Endothelial cell of umbilical vein (primary cell): ENCODE measurements around the gene BAG2. TPM values are rescaled to one million over a fixed set of nuclear protein-coding genes. Genes with fewer than 3 reads are reported as not detected.

ENCODE experiments used
- BruUV-seq: library from RNA; stranded (reverse); fragments of 400-500 nt; replicated peaks from 2 replicates; lab custom pipeline; 2021; lab: Mats Ljungman, UMichigan
- CTCF ChIA-PET: fragments of 300-600, 350-600 bp; sonication (Branson Sonifier 250); formaldehyde crosslinking; loops from one replicate; lab custom pipeline; 2021; ENCODE audit warnings: antibody characterized with exemption, inconsistent platforms; lab: Charles Lee
- POLR2A ChIA-PET: fragments of 300-600, 350-600 bp; sonication (Branson Sonifier 250); formaldehyde crosslinking; loops from one replicate; lab custom pipeline; 2021; ENCODE audit warnings: antibody characterized with exemption, inconsistent platforms; lab: Charles Lee
- DNase-seq: peaks from one replicate; pipeline ENCODE4 v3.0.0-alpha.2; 2011; ENCODE audit warnings: low read depth, low spot score
- FAIRE-seq: peaks from 2 replicates; lab custom pipeline; 2011; peaks lifted over from hg19 to GRCh38; lab: Jason Lieb, UNC
- H2AFZ ChIP-seq: 2 replicates; pipeline ENCODE4 v1.6.0; 2012; ENCODE audit warnings: low read depth, low read length, control low read depth, inconsistent platforms
- H3K27ac ChIP-seq: 2 replicates; pipeline ENCODE4 v1.5.1; 2011; ENCODE audit warnings: low read depth, mild to moderate bottlenecking, control low read depth, low read length, moderate library complexity; ENCODE audit not compliant: insufficient read depth
- H3K27me3 ChIP-seq, 2 experiments: 2 replicates each; pipeline versions ENCODE4 v1.6.0 to v1.6.1; 2011; ENCODE audit warnings: low read length in 2 of 2, mixed read lengths in 1 of 2; ENCODE audit not compliant: control insufficient read depth in 2 of 2, insufficient read depth in 2 of 2
- H3K36me3 ChIP-seq, 2 experiments: 2 replicates in 1 of 2; 3 replicates in 1 of 2; pipeline ENCODE4 v1.5.1; 2011; ENCODE audit warnings: low read length in 2 of 2, mild to moderate bottlenecking in 1 of 2, moderate library complexity in 1 of 2; ENCODE audit not compliant: control insufficient read depth in 2 of 2, insufficient read depth in 2 of 2; ENCODE audit errors: extremely low read depth in 1 of 2
- H3K4me1 ChIP-seq: 3 replicates; pipeline ENCODE4 v1.5.1; 2011; ENCODE audit warnings: mild to moderate bottlenecking, low read length; ENCODE audit not compliant: control insufficient read depth, insufficient read depth; ENCODE audit errors: extremely low read depth
- H3K4me2 ChIP-seq: 2 replicates; pipeline ENCODE4 v1.6.1; 2011; ENCODE audit warnings: low read length, control low read depth, mixed read lengths; ENCODE audit not compliant: insufficient read depth
- H3K4me3 ChIP-seq, 3 experiments: fragments of 200-600 bp in 1 of 3; sonication (generic), shearing (Covaris generic) in 1 of 3; replicated peaks in 1 of 3; 2 replicates each; pipeline ENCODE4 v1.5.1; 2011 to 2016; ENCODE audit warnings: control low read depth in 3 of 3, low read length in 3 of 3, mild to moderate bottlenecking in 2 of 3, inconsistent platforms in 1 of 3, low read depth in 1 of 3, moderate library complexity in 1 of 3; ENCODE audit not compliant: insufficient read depth in 1 of 3
- H3K79me2 ChIP-seq: 2 replicates; pipeline ENCODE4 v1.6.0; 2012; ENCODE audit warnings: low read length, inconsistent platforms; ENCODE audit not compliant: control insufficient read depth, insufficient read depth
- H3K9ac ChIP-seq: replicated peaks from 2 replicates; pipeline ENCODE3; 2011; ENCODE audit warnings: low read length, control low read depth; ENCODE audit not compliant: insufficient read depth; ENCODE audit errors: extremely low read depth
- H3K9me1 ChIP-seq: replicated peaks from 3 replicates; pipeline ENCODE4 v1.6.0; 2011; ENCODE audit warnings: mild to moderate bottlenecking, low read length; ENCODE audit not compliant: control insufficient read depth, insufficient read depth; ENCODE audit errors: extremely low read depth
- H3K9me3 ChIP-seq: replicated peaks from 2 replicates; pipeline ENCODE4 v1.5.1; 2012; ENCODE audit warnings: low read length, inconsistent platforms; ENCODE audit not compliant: control insufficient read depth, insufficient read depth
- H4K20me1 ChIP-seq: replicated peaks from 2 replicates; pipeline ENCODE3; 2011; ENCODE audit warnings: mild to moderate bottlenecking, low read length; ENCODE audit not compliant: control insufficient read depth, insufficient read depth; ENCODE audit errors: extremely low read depth
- CTCF ChIP-seq, 2 donors: IDR thresholded peaks; 1 replicate in 1 of 2; 2 replicates in 1 of 2; pipeline ENCODE4 v1.5.1; 2011; ENCODE audit warnings: low read length in 2 of 2, mild to moderate bottlenecking in 2 of 2, moderate library complexity in 2 of 2, control low read depth in 1 of 2, inconsistent platforms in 1 of 2, low read depth in 1 of 2; ENCODE audit not compliant: insufficient read depth in 1 of 2; ENCODE audit errors: extremely low read depth in 1 of 2
- EZH2 ChIP-seq: IDR thresholded peaks from 2 replicates; pipeline ENCODE4 v1.6.1; 2012; ENCODE audit warnings: borderline replicate concordance, low read depth, mild to moderate bottlenecking, moderate library complexity, low read length, inconsistent platforms; ENCODE audit not compliant: severe bottlenecking
- FOS ChIP-seq: IDR thresholded peaks from 2 replicates; pipeline ENCODE4 v1.6.1; 2011; ENCODE audit warnings: mild to moderate bottlenecking, low read length, moderate library complexity, borderline replicate concordance; ENCODE audit not compliant: insufficient read depth
- GATA2 ChIP-seq: IDR thresholded peaks from 2 replicates; pipeline ENCODE4 v1.7.0; 2011; ENCODE audit warnings: low read depth, mild to moderate bottlenecking, moderate library complexity, mixed read lengths, low read length; ENCODE audit not compliant: insufficient read length, insufficient read depth
- JUN ChIP-seq: IDR thresholded peaks from 2 replicates; pipeline ENCODE4 v1.6.1; 2011; ENCODE audit warnings: borderline replicate concordance, low read depth; ENCODE audit not compliant: insufficient read length, insufficient read depth
- MAX ChIP-seq: IDR thresholded peaks from 2 replicates; pipeline ENCODE4 v1.6.1; 2011; ENCODE audit not compliant: insufficient read depth, insufficient read length
- MYC ChIP-seq: IDR thresholded peaks from one replicate; pipeline ENCODE4 v1.6.1; 2011; ENCODE audit warnings: mild to moderate bottlenecking, low read depth, low read length
- POLR2A ChIP-seq: IDR thresholded peaks from 2 replicates; pipeline ENCODE4 v1.6.1; 2012; ENCODE audit warnings: low read depth, mild to moderate bottlenecking, control low read depth, low read length
- POLR2AphosphoS5 ChIP-seq: IDR thresholded peaks from 2 replicates; pipeline ENCODE4 v1.6.1; 2012; ENCODE audit warnings: low read depth, mild to moderate bottlenecking, control low read depth, low read length, moderate library complexity; ENCODE audit not compliant: insufficient read depth
- dilution Hi-C: fragments of 300-500 bp; cut with MboI; formaldehyde crosslinking; loops from one replicate; pipeline ENCODE4 v1.15.0; 2019; ENCODE audit warnings: low sequenced_read_pairs; ENCODE audit not compliant: extremely low pct_ligation_motif_present
- intact Hi-C: fragments of 100-400 bp; cut with micrococcal nuclease; formaldehyde crosslinking; loops from one replicate; pipeline ENCODE4 v1.10.0; 2022
- polyA plus RNA-seq, 4 experiments: library from polyadenylated mRNA; depleted of rRNA in 3 of 4; stranded (reverse) in 3 of 4; unstranded in 1 of 4; fragments of >200 nt; gene quantifications; 2 replicates each; pipeline versions ENCODE4 v1.2.1 to v1.2.3, GENCODE V29; 2011 to 2012; ENCODE audit warnings: missing spikeins in 1 of 4
- total RNA-seq: library from RNA; stranded (reverse); gene quantifications from 2 replicates; pipeline ENCODE4 v1.2.3, GENCODE V29; 2021

Gene BAG2
- total and polyA plus RNA-seq, 2 donors (not counting 3 experiments of a cell fraction or from before 2014, with no cell fraction given), result 1.1 to 3.9 TPM

- DNase-seq (no peak), FAIRE-seq (no peak)
- H4K20me1 ChIP-seq, result no peaks in the 10 kb centered on the region
- H2AFZ ChIP-seq, result no peak overlapping the region
- H3K4me3 ChIP-seq, result no peak overlapping the region
- ChIA-PET CTCF (interaction anchor here (2.0 kb wide), 1 partner anchor 10 kb away, joined by 10 read pairs; the partner anchor contains the start of gene BAG2), POLR2A (no interaction called here)
- H3K36me3 ChIP-seq, result peaks cover 0 to 2% of the 10 kb centered on the region in 2 experiments
- TF ChIP-seq POLR2AphosphoS5, result no peak
- TF ChIP-seq POLR2A, result no peak
- peak; percentile 26 for TF ChIP-seq GATA2
- TF ChIP-seq MYC, result no peak
- BruUV-seq, result no TSS peak
- intact Hi-C loops, result no loop called here
- no peaks in the 10 kb centered on the region for H3K9me3 ChIP-seq
- no peak overlapping the region for H3K4me2 ChIP-seq
- H3K9ac ChIP-seq, result no peak overlapping the region
- no peaks in the 10 kb centered on the region for H3K4me1 ChIP-seq
- H3K79me2 ChIP-seq, result no peaks in the 10 kb centered on the region
- H3K27me3 ChIP-seq, result no peaks in the 10 kb centered on the region
- dilution Hi-C loops, result no loop called here
- no peaks in the 10 kb centered on the region for H3K9me1 ChIP-seq
- no peak overlapping the region for H3K27ac ChIP-seq
Measured at GRCh38 chr6:57162028-57162427, 10.1 kb upstream of the BAG2 start.

GRCh38 chr6:57162516-57162915, 9.6 kb upstream of the BAG2 start:
- Histone ChIP-seq H3K27me3 (no peaks in the 10 kb centered on the region), H3K36me3 (peaks cover 0 to 2% of the 10 kb centered on the region in 2 experiments), H2AFZ (no peak overlapping the region), H4K20me1 (no peaks in the 10 kb centered on the region), H3K4me2 (no peak overlapping the region), H3K4me3 (no peak overlapping the region), H3K9ac (no peak overlapping the region), H3K9me1 (no peaks in the 10 kb centered on the region), H3K4me1 (no peaks in the 10 kb centered on the region), H3K79me2 (no peaks in the 10 kb centered on the region), H3K9me3 (no peaks in the 10 kb centered on the region), H3K27ac (no peak overlapping the region)
- CTCF ChIA-PET, result interaction anchor here (1.0 to 2.0 kb wide), 2 partner anchors 9 kb away, joined by 3 to 10 read pairs; partner anchors contain the start of gene BAG2
- TF ChIP-seq FOS (no peak), EZH2 (no peak), MYC (no peak), POLR2AphosphoS5 (no peak), POLR2A (no peak), CTCF (IDR thresholded peaks at IDR 0.05; ENCODE audit: extremely low read depth in 1 of 2, insufficient read depth in 1 of 2, low read depth in 1 of 2, low read length in 2 of 2) (no peak), MAX (no peak), JUN (no peak)
- DNase-seq (no peak), FAIRE-seq (no peak)
- POLR2A ChIA-PET, result interaction anchor here (0.7 kb wide), 1 partner anchor 470 kb away, joined by 4 read pairs; no protein-coding TSS in a partner anchor
- intact Hi-C loops (no loop called here), dilution Hi-C loops (no loop called here)
- BruUV-seq, result no TSS peak
